IPS DF 6.9 (cell line): ENCODE results near the gene HSPE1.
"Not testable (repeated sequence)": the region's sequence is repeated elsewhere in the genome, so short reads cannot be mapped to it uniquely, and the experiment has no call there.

Experiments used
- DNase-seq: peaks from one replicate; pipeline ENCODE4 v3.0.0-alpha.2; 2013; ENCODE audit warnings: low read depth, low spot score
- H3K27ac ChIP-seq: one replicate; pipeline ENCODE4 v1.5.1; 2013; ENCODE audit warnings: low read length, control low read depth
- H3K27me3 ChIP-seq: 2 replicates; pipeline ENCODE4 v1.6.1; 2013; ENCODE audit warnings: mild to moderate bottlenecking, low read length; ENCODE audit not compliant: control insufficient read depth, insufficient read depth
- H3K36me3 ChIP-seq: 2 replicates; pipeline ENCODE4 v1.6.1; 2013; ENCODE audit warnings: low read length; ENCODE audit not compliant: control insufficient read depth, insufficient read depth
- H3K4me1 ChIP-seq: 2 replicates; pipeline ENCODE4 v1.6.1; 2013; ENCODE audit warnings: low read length; ENCODE audit not compliant: control insufficient read depth, insufficient read depth
- H3K4me3 ChIP-seq: 2 replicates; pipeline ENCODE4 v1.5.1; 2013; ENCODE audit warnings: mild to moderate bottlenecking, low read length
- H3K9me3 ChIP-seq: 2 replicates; pipeline ENCODE4 v1.6.1; 2013; ENCODE audit warnings: low read length, inconsistent platforms; ENCODE audit not compliant: control insufficient read depth, insufficient read depth
- WGBS: extraction: QIAGEN DNeasy Blood & Tissue Kit; methylation state at CpG from one replicate; pipeline ENCODE4 v1.1.7; 2013; ENCODE audit warnings: mixed read lengths, missing lambda C conversion rate; ENCODE audit not compliant: insufficient read length, insufficient coverage; 5-methylcytosine and 5-hydroxymethylcytosine counted together

HSPE1 gene

DNA sequence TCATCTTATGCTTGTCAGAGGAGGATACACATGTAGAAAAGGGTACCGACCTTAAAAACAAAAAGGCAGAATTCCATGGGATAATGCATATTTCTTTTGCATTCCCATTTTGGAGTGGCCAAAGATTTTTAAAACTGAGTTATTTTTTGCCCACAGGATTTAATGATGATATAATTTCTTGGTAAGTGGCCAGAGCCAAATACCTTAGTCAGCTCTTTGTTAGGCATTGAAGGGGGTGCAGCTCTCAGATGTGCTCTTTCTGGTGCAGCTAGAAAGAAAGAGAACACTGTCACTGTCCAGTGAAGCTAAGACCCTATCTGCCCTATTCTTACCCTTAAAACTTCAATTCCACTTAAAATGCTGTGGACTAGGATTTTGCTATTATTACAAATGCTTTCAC, 36.0 kb upstream of the HSPE1 start:
- H3K36me3 ChIP-seq, result peaks cover 3% of the 10 kb centered on the region; the same call in 1 of the 2 replicates
- no peaks in the 10 kb centered on the region for H3K9me3 ChIP-seq
- H3K4me3 ChIP-seq, result no peak overlapping the region
- WGBS, result no CpG with 5 or more reads among the region's 1 CpG
- DNase-seq, result no peak
- H3K27ac ChIP-seq, result no peak overlapping the region
- H3K4me1 ChIP-seq, result no peaks in the 10 kb centered on the region
- H3K27me3 ChIP-seq, result no peaks in the 10 kb centered on the region

DNA sequence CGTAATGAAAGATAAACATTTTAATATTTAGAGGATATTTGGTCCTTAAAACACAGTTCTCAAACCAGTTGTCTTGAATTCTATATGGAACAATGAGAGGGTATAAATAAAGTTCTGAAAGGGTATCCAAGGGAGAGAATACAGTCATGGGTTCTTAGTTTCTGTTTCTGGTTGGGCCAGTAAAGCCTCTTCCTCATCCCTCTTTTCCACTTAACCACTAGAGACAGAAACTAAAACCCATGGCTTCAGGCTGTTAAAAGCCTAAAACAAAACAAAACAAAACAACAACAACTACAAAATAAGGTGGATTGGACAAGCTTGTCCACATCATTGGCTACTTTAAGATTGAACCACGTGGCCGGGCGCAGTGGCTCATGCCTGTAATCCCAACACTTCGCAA, 28.0 kb upstream of the HSPE1 start:
- H3K4me3 ChIP-seq, result no peak overlapping the region
- H3K36me3 ChIP-seq, result no peaks in the 10 kb centered on the region; the same call in 1 of the 2 replicates
- no peak for DNase-seq
- no peaks in the 10 kb centered on the region for H3K27me3 ChIP-seq
- no CpG with 5 or more reads among the region's 5 CpGs for WGBS
- H3K27ac ChIP-seq, result no peak overlapping the region
- H3K4me1 ChIP-seq, result no peaks in the 10 kb centered on the region
- no peaks in the 10 kb centered on the region for H3K9me3 ChIP-seq

DNA sequence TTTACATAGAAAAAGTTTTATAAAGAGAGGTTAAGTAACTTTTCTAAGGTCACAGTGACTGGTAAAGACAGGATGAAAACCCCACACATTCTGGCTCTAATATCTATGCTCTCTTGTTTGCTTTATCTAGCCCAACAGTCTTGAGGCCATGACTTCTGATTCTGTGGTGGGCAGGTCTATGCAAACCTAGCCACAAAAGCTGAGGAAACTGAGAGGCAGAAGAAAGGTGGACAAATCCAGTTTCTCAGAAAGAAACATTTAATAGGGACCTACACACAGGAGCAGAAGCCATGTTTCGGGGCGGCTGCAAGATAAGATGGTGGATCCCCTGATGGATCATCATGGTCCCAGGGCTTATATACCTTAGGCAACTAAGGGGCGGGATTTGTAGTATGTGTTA, 22.4 kb upstream of the HSPE1 start:
- no peak for DNase-seq
- Histone ChIP-seq H3K9me3 (no peaks in the 10 kb centered on the region), H3K36me3 (no peaks in the 10 kb centered on the region), H3K27ac (no peak overlapping the region), H3K4me1 (no peaks in the 10 kb centered on the region), H3K4me3 (no peak overlapping the region), H3K27me3 (no peaks in the 10 kb centered on the region)
- no CpG with 5 or more reads among the region's 3 CpGs for WGBS

DNA sequence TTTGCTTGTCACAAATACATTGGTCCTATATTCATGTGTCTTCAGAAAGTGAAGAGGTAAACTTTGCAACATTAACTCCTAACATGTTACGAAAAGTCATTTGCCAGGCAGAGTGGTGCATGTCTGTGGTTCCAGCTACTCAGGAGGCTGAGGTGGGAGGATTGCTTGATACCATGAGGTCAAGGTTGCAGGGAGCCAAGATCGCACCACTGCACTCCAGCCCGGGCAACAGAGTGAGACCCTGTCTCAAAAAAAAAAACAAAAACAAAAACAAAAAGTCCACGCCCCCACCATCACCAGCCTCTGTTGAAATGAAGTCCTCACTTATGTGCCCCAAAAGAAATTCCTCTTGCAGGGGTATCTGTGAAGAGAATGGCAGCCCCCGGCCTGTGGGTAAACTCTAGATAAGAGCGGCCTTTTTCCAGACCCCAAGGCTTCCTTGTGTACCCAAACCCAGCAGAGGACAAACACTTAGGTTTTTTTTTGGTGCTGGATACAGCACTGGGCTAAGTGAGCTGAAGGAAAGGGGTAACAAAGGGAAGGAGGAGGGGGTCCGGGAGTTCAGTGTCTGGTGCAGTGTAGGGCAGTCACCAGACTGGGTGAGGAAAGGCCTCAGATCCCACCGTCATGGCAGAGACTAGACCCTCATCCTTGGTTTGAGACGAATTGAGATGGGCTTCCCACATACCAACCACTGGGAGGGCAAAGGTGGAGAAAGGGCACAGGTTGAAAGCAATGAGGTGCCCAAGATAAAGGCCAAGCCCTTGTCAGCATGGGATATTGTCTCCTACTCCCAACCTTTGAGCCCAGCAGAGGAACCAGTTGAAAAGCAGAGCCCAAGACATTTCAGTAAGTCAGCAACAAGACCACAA, 19.8 kb upstream of the HSPE1 start:
- no peak overlapping the region for H3K27ac ChIP-seq
- no CpG with 5 or more reads among the region's 9 CpGs for WGBS
- no peaks in the 10 kb centered on the region for H3K36me3 ChIP-seq
- no peak overlapping the region for H3K4me3 ChIP-seq
- no peaks in the 10 kb centered on the region for H3K4me1 ChIP-seq
- no peaks in the 10 kb centered on the region for H3K9me3 ChIP-seq
- DNase-seq, result no peak
- no peaks in the 10 kb centered on the region for H3K27me3 ChIP-seq

DNA sequence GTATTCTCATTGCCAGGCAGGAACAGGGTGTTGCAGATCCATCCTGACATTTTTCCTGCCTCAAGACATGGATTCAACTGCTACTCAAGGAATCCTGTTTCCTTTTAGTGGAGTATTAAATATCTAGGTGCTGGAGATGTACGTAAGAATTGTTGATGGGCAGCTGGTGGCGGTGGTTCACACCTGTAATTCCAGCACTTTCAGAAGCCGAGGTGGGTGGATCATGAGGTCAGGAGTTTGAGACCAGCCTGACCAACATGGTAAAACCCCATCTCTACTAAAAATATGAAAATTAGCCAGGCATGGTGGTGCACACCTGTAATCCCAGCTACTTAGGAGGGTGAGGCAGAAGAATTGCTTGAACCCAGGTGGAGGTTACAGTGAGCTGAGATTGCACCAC, 15.9 kb upstream of the HSPE1 start:
- not testable (repeated sequence) for H3K27ac ChIP-seq, H3K27me3 ChIP-seq, H3K4me3 ChIP-seq, H3K4me1 ChIP-seq, H3K9me3 ChIP-seq, DNase-seq
- peaks cover 17% of the 10 kb centered on the region for H3K36me3 ChIP-seq
- no CpG with 5 or more reads among the region's 3 CpGs for WGBS

DNA sequence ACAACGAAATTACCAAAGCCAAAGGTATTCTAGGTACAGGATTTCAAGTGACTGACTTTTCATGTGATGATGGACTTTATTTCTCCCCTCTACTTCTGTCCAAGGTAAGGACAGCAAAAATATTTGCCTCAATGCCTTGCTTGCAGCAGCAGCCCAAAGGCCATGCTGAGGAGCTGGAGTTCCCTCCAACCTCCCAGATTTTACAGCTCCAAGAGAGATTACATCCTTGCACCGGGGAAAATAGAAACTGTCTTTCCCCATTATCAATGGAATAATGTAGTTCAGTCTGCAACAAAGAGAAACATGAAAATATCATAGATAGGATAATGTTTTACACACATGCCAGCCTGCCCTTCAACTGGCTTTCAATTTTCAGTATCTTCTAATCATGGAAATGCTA, 14.0 kb upstream of the HSPE1 start:
- Histone ChIP-seq H3K4me1 (no peaks in the 10 kb centered on the region), H3K27ac (no peak overlapping the region), H3K9me3 (no peaks in the 10 kb centered on the region), H3K36me3 (peaks cover 21% of the 10 kb centered on the region), H3K4me3 (no peak overlapping the region), H3K27me3 (no peaks in the 10 kb centered on the region)
- no peak for DNase-seq
- WGBS, result no CpG with 5 or more reads among the region's 2 CpGs

DNA sequence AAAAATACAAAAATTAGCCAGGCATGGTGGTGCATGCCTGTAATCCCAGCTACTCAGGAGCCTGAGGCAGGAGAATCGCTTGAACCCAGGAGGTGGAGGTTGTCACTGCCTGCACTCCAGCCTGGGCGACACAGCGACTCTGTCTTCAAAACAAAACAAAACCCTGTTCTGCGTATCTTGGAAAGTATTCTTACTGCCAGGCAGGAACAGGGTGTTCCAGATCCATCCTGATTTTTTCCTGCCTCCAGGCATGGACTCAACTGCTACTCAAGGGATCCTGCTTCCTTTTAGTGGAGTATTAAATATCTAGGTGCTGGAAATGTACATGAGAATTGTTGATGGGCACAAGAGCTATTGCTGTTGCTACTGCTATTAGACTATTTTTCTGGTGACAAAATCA, 12.8 kb upstream of the HSPE1 start:
- Histone ChIP-seq H3K27ac (no peak overlapping the region), H3K36me3 (peaks cover 31% of the 10 kb centered on the region), H3K4me1 (no peaks in the 10 kb centered on the region), H3K9me3 (no peaks in the 10 kb centered on the region), H3K4me3 (no peak overlapping the region), H3K27me3 (no peaks in the 10 kb centered on the region)
- no CpG with 5 or more reads among the region's 4 CpGs for WGBS
- DNase-seq, result no peak

DNA sequence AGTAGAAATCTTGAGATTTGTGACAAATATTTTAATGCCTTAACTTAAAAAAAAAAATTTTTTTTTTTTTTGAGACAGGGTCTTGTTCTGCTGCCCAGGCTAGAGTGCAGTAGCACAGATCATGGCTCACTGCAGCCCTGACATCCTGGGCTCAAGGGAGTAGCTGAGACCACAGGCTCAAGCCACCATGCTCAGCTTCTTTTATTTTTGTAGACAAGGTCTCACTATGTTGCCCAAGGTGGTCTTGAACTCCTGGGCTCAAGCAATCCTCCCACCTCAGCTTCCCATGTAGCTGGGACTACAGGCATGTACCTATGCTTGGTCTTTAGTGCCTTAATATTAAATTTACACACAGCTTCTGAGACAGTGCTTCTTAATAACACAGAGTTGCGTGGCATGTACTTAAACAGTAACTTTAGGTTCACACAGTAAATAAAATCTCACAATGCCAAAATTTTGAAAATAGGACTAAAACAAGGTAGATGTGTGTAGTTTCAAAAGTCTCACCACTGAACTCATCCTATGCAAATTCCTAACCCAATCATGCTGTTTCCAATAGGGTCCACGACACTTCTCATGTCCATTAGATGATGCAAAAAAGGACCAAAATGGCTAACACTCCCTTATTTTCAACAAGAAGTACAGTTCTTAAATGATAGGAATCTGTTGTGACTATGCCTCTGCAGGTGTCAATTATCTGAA, 4.6 kb upstream of the HSPE1 start:
- Histone ChIP-seq H3K9me3 (no peaks in the 10 kb centered on the region), H3K27me3 (no peaks in the 10 kb centered on the region), H3K36me3 (peaks cover 19% of the 10 kb centered on the region), H3K27ac (no peak overlapping the region), H3K4me3 (no peak overlapping the region), H3K4me1 (0 out of 2 replicates have a peak, but pooled peaks cover 1% of the 10 kb centered on the region)
- no peak for DNase-seq
- no CpG with 5 or more reads among the region's 2 CpGs for WGBS

DNA sequence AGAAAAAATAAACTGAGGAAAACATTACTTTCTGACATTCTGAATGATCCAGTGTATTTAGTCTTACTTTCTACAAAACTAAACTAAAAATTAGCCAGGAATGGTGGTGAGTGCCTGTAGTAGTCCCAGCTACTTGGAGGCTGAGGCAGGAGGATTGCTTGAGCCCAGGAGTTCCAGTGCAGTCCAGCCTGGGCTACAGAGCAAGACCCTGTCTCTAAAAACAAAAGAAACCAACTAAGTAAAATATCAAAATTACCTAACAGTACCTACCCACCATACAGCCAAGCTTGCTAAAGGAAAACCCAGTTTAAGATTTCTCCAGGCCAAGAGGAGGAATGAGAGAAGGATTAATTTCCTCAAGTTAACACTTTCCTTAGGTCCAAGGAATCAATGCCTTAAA, 3.5 kb upstream of the HSPE1 start:
- H3K36me3 ChIP-seq, result peaks cover 15% of the 10 kb centered on the region
- 0 out of 2 replicates have a peak, but pooled peaks cover 1% of the 10 kb centered on the region for H3K4me1 ChIP-seq
- no peak overlapping the region; the same call in 1 of the 2 replicates for H3K4me3 ChIP-seq
- no peaks in the 10 kb centered on the region for H3K9me3 ChIP-seq
- H3K27me3 ChIP-seq, result no peaks in the 10 kb centered on the region
- H3K27ac ChIP-seq, result no peak overlapping the region
- DNase-seq, result no peak

DNA sequence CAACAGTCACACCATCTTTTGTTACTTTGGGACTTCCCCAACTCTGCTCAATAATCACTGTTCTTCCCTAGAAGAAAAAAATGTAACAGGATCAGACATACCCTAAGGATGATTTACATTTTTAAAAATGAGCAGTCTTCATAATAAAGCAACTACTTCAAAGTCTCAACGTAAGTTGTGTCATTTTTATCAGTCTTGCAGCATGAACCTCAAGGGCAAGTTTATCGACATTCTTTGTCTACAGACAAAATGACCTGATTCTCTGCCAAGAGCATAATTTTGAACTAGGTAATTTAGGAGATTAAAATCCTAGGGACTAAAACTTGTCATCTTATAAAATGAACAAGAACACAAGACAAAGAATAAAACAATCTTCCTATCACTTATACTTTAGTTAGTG, 2.9 kb upstream of the HSPE1 start:
- H3K4me3 ChIP-seq, result no peak overlapping the region; the same call in 1 of the 2 replicates
- H3K27me3 ChIP-seq, result no peaks in the 10 kb centered on the region
- peaks cover 9% of the 10 kb centered on the region; the same call in 1 of the 2 replicates for H3K36me3 ChIP-seq
- H3K4me1 ChIP-seq, result 0 out of 2 replicates have a peak, but pooled peaks cover 1% of the 10 kb centered on the region
- DNase-seq, result no peak
- no CpG with 5 or more reads among the region's 2 CpGs for WGBS
- H3K9me3 ChIP-seq, result no peaks in the 10 kb centered on the region
- no peak overlapping the region for H3K27ac ChIP-seq
